Superior temporal gyrus (tissue), 1 donor: ENCODE measurements around the gene CSRP1.
"Not testable (repeated sequence)": the region's sequence is repeated elsewhere in the genome, so short reads cannot be mapped to it uniquely, and the experiment has no call there.

Experiments used
- DNase-seq: peaks from one replicate; pipeline ENCODE4 v3.0.0-alpha.2; 2016; ENCODE audit errors: extremely low spot score

CSRP1 gene

GRCh38 chr1:201497935-201498509 is 8.9 kb downstream of the CSRP1 start:
- DNase-seq, result no peak

GRCh38 chr1:201496296-201496690 is 10.6 kb downstream of the CSRP1 start:
- no peak for DNase-seq

GRCh38 chr1:201495551-201496295 is 11.2 kb downstream of the CSRP1 start:
- DNase-seq, result peak; percentile 92

GRCh38 chr1:201493757-201494617 is 12.9 kb downstream of the CSRP1 start:
- no peak for DNase-seq

- not testable (repeated sequence) for DNase-seq
These were observed 13.8 kb downstream of the CSRP1 start for GRCh38 chr1:201493026-201493656.

- no peak for DNase-seq
These were observed 14.9 kb downstream of the CSRP1 start for GRCh38 chr1:201491896-201492511.

- DNase-seq, result no peak
These were observed 16.2 kb downstream of the CSRP1 start for GRCh38 chr1:201490708-201491131.

GRCh38 chr1:201489643-201490261 is 17.2 kb downstream of the CSRP1 start:
- no peak for DNase-seq

GRCh38 chr1:201488830-201489589 is 17.9 kb downstream of the CSRP1 start:
- DNase-seq, result no peak

GRCh38 chr1:201487742-201488141 is 19.2 kb downstream of the CSRP1 start:
- DNase-seq, result no peak

- DNase-seq, result no peak
These were observed 20.7 kb downstream of the CSRP1 start for GRCh38 chr1:201486187-201486586.

GRCh38 chr1:201485184-201485774 is 21.6 kb downstream of the CSRP1 start:
- no peak for DNase-seq

- no peak for DNase-seq
These were observed 23.5 kb downstream of the CSRP1 start for GRCh38 chr1:201483373-201483949.

GRCh38 chr1:201482755-201483154 is 24.2 kb downstream of the CSRP1 start:
- DNase-seq, result no peak

GRCh38 chr1:201481761-201482493 is 25.0 kb downstream of the CSRP1 start:
- DNase-seq, result peak; percentile 89

GRCh38 chr1:201481004-201481380 is 25.9 kb downstream of the CSRP1 start:
- DNase-seq, result no peak

GRCh38 chr1:201480231-201481003 is 26.5 kb downstream of the CSRP1 start:
- no peak for DNase-seq

- DNase-seq, result no peak
These were observed 27.7 kb downstream of the CSRP1 start for GRCh38 chr1:201479201-201479730.
